CD4-positive, alpha-beta T cell treated with Interleukin-6 for 4 hours (primary cell): ENCODE results near the gene GCH1.
"Not testable (repeated sequence)": the region's sequence is repeated elsewhere in the genome, so short reads cannot be mapped to it uniquely, and the experiment has no call there.

Experiments
- DNase-seq: peaks from one replicate; pipeline ENCODE4 v3.0.0-alpha.2; 2020; ENCODE audit warnings: mixed read lengths

GCH1 gene

GRCh38 chr14:54902521-54903420, at the start of gene GCH1:
Gene GCH1 (minus strand): TSS chr14:54902826. CDS start chr14:54902663, 163 bp downstream.
- peak; percentile 78 for DNase-seq

- no peak for DNase-seq
Observed at GRCh38 chr14:54947230-54947629, 44.6 kb upstream of the GCH1 start.

GRCh38 chr14:54946500-54946899, 43.9 kb upstream of the GCH1 start:
- DNase-seq: no peak

GRCh38 chr14:54944737-54945391, 42.2 kb upstream of the GCH1 start:
- DNase-seq: no peak

- DNase-seq: no peak
Observed at GRCh38 chr14:54942913-54943312, 40.3 kb upstream of the GCH1 start.

- DNase-seq: no peak
Observed at GRCh38 chr14:54936816-54937215, 34.2 kb upstream of the GCH1 start.

- DNase-seq: no peak
Observed at GRCh38 chr14:54935958-54936357, 33.3 kb upstream of the GCH1 start.

- DNase-seq: no peak
Observed at GRCh38 chr14:54935100-54935499, 32.5 kb upstream of the GCH1 start.

- DNase-seq: no peak
Observed at GRCh38 chr14:54933006-54933405, 30.4 kb upstream of the GCH1 start.

- DNase-seq: no peak
Observed at GRCh38 chr14:54931598-54932340, 29.1 kb upstream of the GCH1 start.

GRCh38 chr14:54931101-54931500, 28.5 kb upstream of the GCH1 start:
- DNase-seq: no peak

GRCh38 chr14:54929556-54929955, 26.9 kb upstream of the GCH1 start:
- no peak for DNase-seq

GRCh38 chr14:54928216-54928615, 25.6 kb upstream of the GCH1 start:
- no peak for DNase-seq

GRCh38 chr14:54927551-54927950, 24.9 kb upstream of the GCH1 start:
- DNase-seq: no peak

GRCh38 chr14:54926570-54926969, 23.9 kb upstream of the GCH1 start:
- DNase-seq: not testable (repeated sequence)

- DNase-seq: no peak
Observed at GRCh38 chr14:54922598-54922997, 20.0 kb upstream of the GCH1 start.

- no peak for DNase-seq
Observed at GRCh38 chr14:54920052-54920451, 17.4 kb upstream of the GCH1 start.

- DNase-seq: no peak
Observed at GRCh38 chr14:54919330-54919729, 16.7 kb upstream of the GCH1 start.

- no peak for DNase-seq
Observed at GRCh38 chr14:54918427-54918826, 15.8 kb upstream of the GCH1 start.

GRCh38 chr14:54916101-54916500, 13.5 kb upstream of the GCH1 start:
- no peak for DNase-seq

- DNase-seq: no peak
Observed at GRCh38 chr14:54909817-54910558, 7.4 kb upstream of the GCH1 start.

GRCh38 chr14:54908973-54909372, 6.3 kb upstream of the GCH1 start:
- not testable (repeated sequence) for DNase-seq

GRCh38 chr14:54908190-54908589, 5.6 kb upstream of the GCH1 start:
- no peak for DNase-seq
